HepG2 (cell line): ENCODE data around the gene KIAA0319L. TPM values are rescaled to one million over a fixed set of nuclear protein-coding genes. Genes with fewer than 3 reads are reported as not detected.

ENCODE experiments used
- FOXK1 ChIP-seq: sonication (generic); formaldehyde crosslinking; IDR thresholded peaks from 2 replicates; pipeline ENCODE4 v1.4.0; 2020; ENCODE audit warnings: low read depth, missing genetic modification reagents, borderline replicate concordance
- FOXP1 ChIP-seq, 2 experiments: fragments of 450-650 bp in 1 of 2; IDR thresholded peaks; 2 replicates each; pipeline ENCODE4 v1.6.1; 2017 to 2018; ENCODE audit warnings: antibody characterized with exemption in 1 of 2
- HIVEP1 ChIP-seq: sonication (generic); formaldehyde crosslinking; IDR thresholded peaks from 2 replicates; pipeline ENCODE4 v1.4.0; 2020; ENCODE audit warnings: mild to moderate bottlenecking, missing genetic modification reagents
- HNRNPK ChIP-seq: fragments of 200-400 bp; formaldehyde crosslinking; IDR thresholded peaks from 2 replicates; pipeline ENCODE4 v1.6.1; 2018; ENCODE audit warnings: low read length, low read depth, moderate library complexity, mild to moderate bottlenecking; ENCODE audit not compliant: poor library complexity, severe bottlenecking
- HNRNPL ChIP-seq: fragments of 200-400 bp; formaldehyde crosslinking; IDR thresholded peaks from 2 replicates; pipeline ENCODE4 v1.6.1; 2017; ENCODE audit warnings: mild to moderate bottlenecking, low read depth, low read length
- MAFF ChIP-seq: IDR thresholded peaks from 2 replicates; pipeline ENCODE4 v1.6.1; 2011; ENCODE audit warnings: low read depth, low read length, improper control_type of control experiment
- MED8 ChIP-seq: sonication (generic); formaldehyde crosslinking; IDR thresholded peaks from 2 replicates; pipeline ENCODE4 v1.8.1; 2023; ENCODE audit warnings: mild to moderate bottlenecking, missing genetic modification reagents; ENCODE audit not compliant: insufficient replicate concordance
- NAIF1 ChIP-seq: sonication (generic); formaldehyde crosslinking; IDR thresholded peaks from 2 replicates; pipeline ENCODE4 v1.5.0; 2020; ENCODE audit warnings: mild to moderate bottlenecking, missing genetic modification reagents, borderline replicate concordance
- NFKBIZ ChIP-seq: IDR thresholded peaks from 2 replicates; pipeline ENCODE4 v1.6.1; 2018; ENCODE audit warnings: missing genetic modification reagents, missing compliant biosample characterization
- NFYB ChIP-seq: sonication (generic); formaldehyde crosslinking; IDR thresholded peaks from 2 replicates; pipeline ENCODE4 v1.4.0; 2020; ENCODE audit warnings: missing genetic modification reagents
- NKX3-1 ChIP-seq: sonication (generic); formaldehyde crosslinking; IDR thresholded peaks from 2 replicates; pipeline ENCODE4 v1.5.0; 2020; ENCODE audit warnings: missing genetic modification reagents
- RORA ChIP-seq: sonication (generic); formaldehyde crosslinking; IDR thresholded peaks from 2 replicates; pipeline ENCODE4 v1.5.0; 2020; ENCODE audit warnings: mild to moderate bottlenecking, missing genetic modification reagents, moderate library complexity
- SMC3 ChIP-seq: IDR thresholded peaks from 2 replicates; pipeline ENCODE4 v1.6.1; 2011; ENCODE audit warnings: low read length, improper control_type of control experiment
- ZFP36L1 ChIP-seq: sonication (generic); formaldehyde crosslinking; IDR thresholded peaks from 2 replicates; pipeline ENCODE4 v1.8.0; 2022; ENCODE audit warnings: mild to moderate bottlenecking, missing genetic modification reagents, moderate library complexity
- ZNF282 ChIP-seq: fragments of 450-650 bp; IDR thresholded peaks from 2 replicates; pipeline ENCODE4 v1.6.1; 2018; ENCODE audit not compliant: partially characterized antibody
- ZNF33A ChIP-seq: sonication (generic); formaldehyde crosslinking; IDR thresholded peaks from 2 replicates; pipeline ENCODE4 v1.5.1; 2020; ENCODE audit warnings: missing genetic modification reagents, mild to moderate bottlenecking, moderate library complexity, borderline replicate concordance
- ZNF367 ChIP-seq: sonication (generic); formaldehyde crosslinking; IDR thresholded peaks from 2 replicates; pipeline ENCODE4 v1.4.0; 2020; ENCODE audit warnings: missing genetic modification reagents, borderline replicate concordance
- polyA plus RNA-seq, 8 experiments: library from polyadenylated mRNA; depleted of rRNA in 3 of 8; stranded (reverse) in 7 of 8; unstranded in 1 of 8; fragments of >200 nt; fragmentation: Illumina TruSeq in 4 of 8; extraction: Trizol in 4 of 8; gene quantifications; 2 replicates each; pipeline versions ENCODE4 v1.2.1 to v1.2.3, GENCODE V29; 2011 to 2016; ENCODE audit warnings: low read depth in 4 of 8, missing spikeins in 1 of 8, mixed read lengths in 1 of 8; ENCODE audit not compliant: insufficient read depth in 1 of 8
- total RNA-seq, 5 experiments: library from RNA; depleted of rRNA; stranded (reverse); fragments of >200 nt; fragmentation: Illumina TruSeq; extraction: Trizol; gene quantifications; 2 replicates each; pipeline ENCODE4 v1.2.3, GENCODE V29; 2016; ENCODE audit warnings: low read depth in 1 of 5
- TF ChIP-seq, protein P1 (sequence below), 2 experiments: sonication (generic) in 1 of 2; formaldehyde crosslinking in 1 of 2; IDR thresholded peaks; 2 replicates each; pipeline versions ENCODE4 v1.5.1 to v1.6.1; 2011 to 2020; ENCODE audit warnings: borderline replicate concordance in 1 of 2, low read depth in 1 of 2, low read length in 1 of 2, mild to moderate bottlenecking in 1 of 2, missing genetic modification reagents in 1 of 2, moderate library complexity in 1 of 2
- TF ChIP-seq, protein P2 (sequence below): IDR thresholded peaks from 2 replicates; pipeline ENCODE4 v1.6.1; 2016; ENCODE audit warnings: low read depth, borderline replicate concordance
- TF ChIP-seq, protein P3 (sequence below): sonication (generic); formaldehyde crosslinking; IDR thresholded peaks from 2 replicates; pipeline ENCODE4 v1.4.0; 2020; ENCODE audit warnings: missing genetic modification reagents, borderline replicate concordance
- TF ChIP-seq, protein P4 (sequence below): sonication (generic); formaldehyde crosslinking; IDR thresholded peaks from 2 replicates; pipeline ENCODE4 v1.5.1; 2020; ENCODE audit warnings: mild to moderate bottlenecking, moderate library complexity, missing genetic modification reagents
- TF ChIP-seq, protein P5 (sequence below): IDR thresholded peaks from 2 replicates; pipeline ENCODE4 v1.6.1; 2012; ENCODE audit warnings: inconsistent platforms

The KIAA0319L gene
- total and polyA plus RNA-seq, 2 of the 13 experiments (the other 11 are each of a cell fraction or from before 2014, with no cell fraction given) = 33.4 to 82.6 TPM

DNA sequence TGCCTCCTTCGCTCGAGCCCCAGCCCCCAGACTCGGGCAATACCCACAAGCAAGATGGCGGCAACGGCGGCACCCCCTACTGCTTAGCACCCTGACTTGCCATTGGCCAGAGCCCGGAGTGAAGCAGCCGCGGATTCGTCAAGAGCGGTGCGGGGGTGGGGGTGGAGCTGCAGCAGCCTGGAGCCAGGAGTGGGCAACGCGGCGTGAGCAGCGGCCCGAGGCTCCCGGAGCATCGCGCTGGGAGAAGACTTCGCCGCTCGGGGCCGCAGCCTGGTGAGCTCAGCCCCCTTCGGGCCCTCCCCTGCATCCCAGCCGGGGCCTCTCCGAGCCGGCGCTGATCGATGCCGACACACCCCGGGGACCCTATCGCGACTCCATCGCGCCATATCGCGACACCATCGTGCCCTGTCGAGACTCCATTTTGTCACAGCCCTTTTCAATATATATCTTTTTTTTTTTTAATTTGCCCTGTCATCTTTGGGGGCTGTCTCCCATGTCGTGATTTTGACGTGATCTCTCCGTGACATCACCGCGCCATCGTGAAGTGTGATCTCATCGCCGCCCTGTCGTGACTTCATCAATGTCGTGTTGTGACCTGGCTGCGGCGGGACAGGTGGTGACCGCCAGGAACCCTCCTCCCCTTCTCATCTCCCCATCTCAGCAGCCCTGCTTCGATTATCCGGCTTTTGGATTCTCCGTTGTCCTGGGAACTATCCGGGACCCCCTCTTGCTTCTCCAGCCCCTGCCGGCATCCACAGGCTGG lies 589 bp upstream of the KIAA0319L start, which contains the start of gene NCDN (continued):
- no peak for TF ChIP-seq RORA
- 0 out of 2 replicates have a peak, but pooled peaks have one; percentile 30 for TF ChIP-seq NKX3-1 (CRISPR knock-in tag)
- 0 out of 2 replicates have a peak, but pooled peaks have one; percentile 12 for TF ChIP-seq NFKBIZ
- no peak for TF ChIP-seq HNRNPL
- no peak for TF ChIP-seq FOXP1 (IDR thresholded peaks at IDR 0.05)
- no peak; the same call in 1 of the 2 replicates for TF ChIP-seq FOXP1 (CRISPR knock-in tag; IDR thresholded peaks at IDR 0.05)
- no peak for TF ChIP-seq ZNF282
- no peak for TF ChIP-seq ZNF33A (CRISPR knock-in tag)
- TF ChIP-seq NFYB = peak; percentile 100
- TF ChIP-seq, protein P1, sequence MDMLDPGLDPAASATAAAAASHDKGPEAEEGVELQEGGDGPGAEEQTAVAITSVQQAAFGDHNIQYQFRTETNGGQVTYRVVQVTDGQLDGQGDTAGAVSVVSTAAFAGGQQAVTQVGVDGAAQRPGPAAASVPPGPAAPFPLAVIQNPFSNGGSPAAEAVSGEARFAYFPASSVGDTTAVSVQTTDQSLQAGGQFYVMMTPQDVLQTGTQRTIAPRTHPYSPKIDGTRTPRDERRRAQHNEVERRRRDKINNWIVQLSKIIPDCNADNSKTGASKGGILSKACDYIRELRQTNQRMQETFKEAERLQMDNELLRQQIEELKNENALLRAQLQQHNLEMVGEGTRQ (IDR thresholded peaks at IDR 0.05; ENCODE audit: low read depth, low read length) = no peak
- TF ChIP-seq, protein P1 (CRISPR knock-in tag; IDR thresholded peaks at IDR 0.05; ENCODE audit: borderline replicate concordance) = no peak
- 0 out of 2 replicates have a peak, but pooled peaks have one; percentile 33 for TF ChIP-seq NAIF1 (CRISPR knock-in tag)
- TF ChIP-seq, protein P2, sequence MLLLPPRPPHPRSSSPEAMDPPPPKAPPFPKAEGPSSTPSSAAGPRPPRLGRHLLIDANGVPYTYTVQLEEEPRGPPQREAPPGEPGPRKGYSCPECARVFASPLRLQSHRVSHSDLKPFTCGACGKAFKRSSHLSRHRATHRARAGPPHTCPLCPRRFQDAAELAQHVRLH (CRISPR knock-in tag) = no peak
- TF ChIP-seq, protein P3, sequence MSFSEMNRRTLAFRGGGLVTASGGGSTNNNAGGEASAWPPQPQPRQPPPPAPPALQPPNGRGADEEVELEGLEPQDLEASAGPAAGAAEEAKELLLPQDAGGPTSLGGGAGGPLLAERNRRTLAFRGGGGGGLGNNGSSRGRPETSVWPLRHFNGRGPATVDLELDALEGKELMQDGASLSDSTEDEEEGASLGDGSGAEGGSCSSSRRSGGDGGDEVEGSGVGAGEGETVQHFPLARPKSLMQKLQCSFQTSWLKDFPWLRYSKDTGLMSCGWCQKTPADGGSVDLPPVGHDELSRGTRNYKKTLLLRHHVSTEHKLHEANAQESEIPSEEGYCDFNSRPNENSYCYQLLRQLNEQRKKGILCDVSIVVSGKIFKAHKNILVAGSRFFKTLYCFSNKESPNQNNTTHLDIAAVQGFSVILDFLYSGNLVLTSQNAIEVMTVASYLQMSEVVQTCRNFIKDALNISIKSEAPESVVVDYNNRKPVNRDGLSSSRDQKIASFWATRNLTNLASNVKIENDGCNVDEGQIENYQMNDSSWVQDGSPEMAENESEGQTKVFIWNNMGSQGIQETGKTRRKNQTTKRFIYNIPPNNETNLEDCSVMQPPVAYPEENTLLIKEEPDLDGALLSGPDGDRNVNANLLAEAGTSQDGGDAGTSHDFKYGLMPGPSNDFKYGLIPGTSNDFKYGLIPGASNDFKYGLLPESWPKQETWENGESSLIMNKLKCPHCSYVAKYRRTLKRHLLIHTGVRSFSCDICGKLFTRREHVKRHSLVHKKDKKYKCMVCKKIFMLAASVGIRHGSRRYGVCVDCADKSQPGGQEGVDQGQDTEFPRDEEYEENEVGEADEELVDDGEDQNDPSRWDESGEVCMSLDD (CRISPR knock-in tag) = peak; percentile 59; the same call in 1 of the 2 replicates
- TF ChIP-seq HNRNPK = no peak
- peak; percentile 68; the same call in 1 of the 2 replicates for TF ChIP-seq ZFP36L1 (CRISPR knock-in tag)
- TF ChIP-seq FOXK1 = peak; percentile 44; the same call in 1 of the 2 replicates
- TF ChIP-seq, protein P4, sequence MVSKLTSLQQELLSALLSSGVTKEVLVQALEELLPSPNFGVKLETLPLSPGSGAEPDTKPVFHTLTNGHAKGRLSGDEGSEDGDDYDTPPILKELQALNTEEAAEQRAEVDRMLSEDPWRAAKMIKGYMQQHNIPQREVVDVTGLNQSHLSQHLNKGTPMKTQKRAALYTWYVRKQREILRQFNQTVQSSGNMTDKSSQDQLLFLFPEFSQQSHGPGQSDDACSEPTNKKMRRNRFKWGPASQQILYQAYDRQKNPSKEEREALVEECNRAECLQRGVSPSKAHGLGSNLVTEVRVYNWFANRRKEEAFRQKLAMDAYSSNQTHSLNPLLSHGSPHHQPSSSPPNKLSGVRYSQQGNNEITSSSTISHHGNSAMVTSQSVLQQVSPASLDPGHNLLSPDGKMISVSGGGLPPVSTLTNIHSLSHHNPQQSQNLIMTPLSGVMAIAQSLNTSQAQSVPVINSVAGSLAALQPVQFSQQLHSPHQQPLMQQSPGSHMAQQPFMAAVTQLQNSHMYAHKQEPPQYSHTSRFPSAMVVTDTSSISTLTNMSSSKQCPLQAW (CRISPR knock-in tag) = no peak; the same call in 1 of the 2 replicates
- TF ChIP-seq MED8 (CRISPR knock-in tag) = no peak
- no peak for TF ChIP-seq ZNF367 (CRISPR knock-in tag)
- TF ChIP-seq HIVEP1 (CRISPR knock-in tag) = peak; percentile 20; the same call in 1 of the 2 replicates
- no peak for TF ChIP-seq MAFF
- no peak for TF ChIP-seq SMC3
- TF ChIP-seq, protein P5, sequence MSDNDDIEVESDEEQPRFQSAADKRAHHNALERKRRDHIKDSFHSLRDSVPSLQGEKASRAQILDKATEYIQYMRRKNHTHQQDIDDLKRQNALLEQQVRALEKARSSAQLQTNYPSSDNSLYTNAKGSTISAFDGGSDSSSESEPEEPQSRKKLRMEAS = peak; percentile 65
